Measurements from ENCODE around the gene PRTFDC1.
"Not testable (repeated sequence)": the region's sequence is repeated elsewhere in the genome, so short reads cannot be mapped to it uniquely, and the experiment has no call there.

Gene PRTFDC1

GRCh38 chr10:24952143-24952706 is at the start of gene PRTFDC1:
Gene PRTFDC1 (minus strand): TSS chr10:24952606. CDS start chr10:24952575, 31 bp downstream.
- DNase-seq (ENCODE audit: low read depth in 2 of 2, low spot score in 1 of 2): no peak

- no peak for DNase-seq (ENCODE audit: low read depth in 2 of 2, low spot score in 1 of 2)
Measured at GRCh38 chr10:24998044-24998443, 45.6 kb upstream of the PRTFDC1 start.

GRCh38 chr10:24995072-24995471 is 42.7 kb upstream of the PRTFDC1 start:
- DNase-seq (ENCODE audit: low read depth in 2 of 2, low spot score in 1 of 2): no peak

- no peak for DNase-seq (ENCODE audit: low read depth in 2 of 2, low spot score in 1 of 2)
Measured at GRCh38 chr10:24993237-24993958, 41.0 kb upstream of the PRTFDC1 start.

- no peak for DNase-seq (ENCODE audit: low read depth in 2 of 2, low spot score in 1 of 2)
Measured at GRCh38 chr10:24992512-24993133, 40.2 kb upstream of the PRTFDC1 start.

GRCh38 chr10:24991298-24991697 is 38.9 kb upstream of the PRTFDC1 start:
- DNase-seq (ENCODE audit: low read depth in 2 of 2, low spot score in 1 of 2): no peak

- no peak for DNase-seq (ENCODE audit: low read depth in 2 of 2, low spot score in 1 of 2)
Measured at GRCh38 chr10:24989867-24990266, 37.5 kb upstream of the PRTFDC1 start.

- no peak for DNase-seq (ENCODE audit: low read depth in 2 of 2, low spot score in 1 of 2)
Measured at GRCh38 chr10:24988831-24989640, 36.6 kb upstream of the PRTFDC1 start.

- DNase-seq (ENCODE audit: low read depth in 2 of 2, low spot score in 1 of 2): no peak
Measured at GRCh38 chr10:24984906-24985305, 32.5 kb upstream of the PRTFDC1 start.

GRCh38 chr10:24983946-24984345 is 31.5 kb upstream of the PRTFDC1 start:
- DNase-seq (ENCODE audit: low read depth in 2 of 2, low spot score in 1 of 2): no peak

- no peak for DNase-seq (ENCODE audit: low read depth in 2 of 2, low spot score in 1 of 2)
Measured at GRCh38 chr10:24983130-24983529, 30.7 kb upstream of the PRTFDC1 start.

GRCh38 chr10:24982319-24983112 is 30.1 kb upstream of the PRTFDC1 start:
- DNase-seq (ENCODE audit: low read depth in 2 of 2, low spot score in 1 of 2): no peak

- no peak for DNase-seq (ENCODE audit: low read depth in 2 of 2, low spot score in 1 of 2)
Measured at GRCh38 chr10:24981161-24981710, 28.8 kb upstream of the PRTFDC1 start.

GRCh38 chr10:24979685-24980084 is 27.3 kb upstream of the PRTFDC1 start:
- no peak for DNase-seq (ENCODE audit: low read depth in 2 of 2, low spot score in 1 of 2)

GRCh38 chr10:24974976-24975375 is 22.6 kb upstream of the PRTFDC1 start:
- no peak for DNase-seq (ENCODE audit: low read depth in 2 of 2, low spot score in 1 of 2)

GRCh38 chr10:24973163-24973562 is 20.8 kb upstream of the PRTFDC1 start:
- no peak for DNase-seq (ENCODE audit: low read depth in 2 of 2, low spot score in 1 of 2)

- no peak for DNase-seq (ENCODE audit: low read depth in 2 of 2, low spot score in 1 of 2)
Measured at GRCh38 chr10:24971374-24971773, 19.0 kb upstream of the PRTFDC1 start.

GRCh38 chr10:24969841-24970281 is 17.5 kb upstream of the PRTFDC1 start:
- no peak for DNase-seq (ENCODE audit: low read depth in 2 of 2, low spot score in 1 of 2)

- not testable (repeated sequence) for DNase-seq (ENCODE audit: low read depth in 2 of 2, low spot score in 1 of 2)
Measured at GRCh38 chr10:24968951-24969350, 16.5 kb upstream of the PRTFDC1 start.

GRCh38 chr10:24968349-24968748 is 15.9 kb upstream of the PRTFDC1 start:
- no peak for DNase-seq (ENCODE audit: low read depth in 2 of 2, low spot score in 1 of 2)
